NT2/D1 (cell line): ENCODE data around the gene SPART.

ENCODE experiments used
- DNase-seq: peaks from one replicate; pipeline ENCODE4 v3.0.0-alpha.2; 2011; ENCODE audit warnings: low read depth, low spot score
- H3K27me3 ChIP-seq: 2 replicates; pipeline ENCODE4 v1.6.0; 2011; ENCODE audit warnings: mild to moderate bottlenecking; ENCODE audit not compliant: insufficient read length, insufficient read depth
- H3K36me3 ChIP-seq: 2 replicates; pipeline ENCODE4 v1.6.1; 2011; ENCODE audit warnings: mild to moderate bottlenecking, low read length, mixed read lengths; ENCODE audit not compliant: insufficient read depth, insufficient read length
- H3K4me1 ChIP-seq: 2 replicates; pipeline ENCODE4 v1.5.1; 2011; ENCODE audit not compliant: insufficient read depth, insufficient read length
- H3K4me3 ChIP-seq: 2 replicates; pipeline ENCODE4 v1.5.1; 2011; ENCODE audit warnings: low read depth; ENCODE audit not compliant: insufficient read length
- H3K9ac ChIP-seq: 2 replicates; pipeline ENCODE4 v1.6.0; 2011; ENCODE audit warnings: low read depth; ENCODE audit not compliant: insufficient read length
- H3K9me3 ChIP-seq: 2 replicates; pipeline ENCODE4 v1.5.1; 2011; ENCODE audit warnings: mild to moderate bottlenecking, low read length; ENCODE audit not compliant: insufficient read depth
- SUZ12 ChIP-seq: IDR thresholded peaks from 2 replicates; pipeline ENCODE4 v1.6.1; 2011; ENCODE audit not compliant: insufficient read length, insufficient read depth; ENCODE audit errors: extremely low read depth
- YY1 ChIP-seq: IDR thresholded peaks from 2 replicates; pipeline ENCODE4 v1.6.1; 2011; ENCODE audit not compliant: insufficient read length, insufficient read depth
- ZNF274 ChIP-seq: IDR thresholded peaks from 2 replicates; pipeline ENCODE4 v1.6.1; 2011; ENCODE audit warnings: mild to moderate bottlenecking, low read depth, low read length

SPART gene

DNA sequence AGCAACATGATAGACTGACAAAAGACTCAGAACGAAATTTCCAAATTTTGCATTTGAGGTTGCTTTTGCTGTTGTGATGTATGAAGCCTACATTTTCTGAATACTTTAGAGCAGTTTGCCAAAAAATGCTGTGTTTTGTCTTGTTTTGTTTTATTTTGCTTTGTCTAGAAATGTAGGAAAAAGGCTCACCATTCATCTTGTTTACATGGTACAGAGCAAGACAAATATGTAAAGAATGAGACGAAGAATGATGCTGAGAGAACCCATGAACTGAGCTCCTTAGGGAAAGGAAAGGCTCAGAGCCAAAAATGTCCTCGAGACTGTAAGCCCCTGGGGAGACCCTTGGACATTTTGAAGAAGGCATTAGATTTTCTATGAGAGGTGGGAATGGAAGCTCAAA, 6.8 kb upstream of the SPART start:
- Histone ChIP-seq H3K9me3 (peaks cover 15% of the 10 kb centered on the region), H3K27me3 (no peaks in the 10 kb centered on the region), H3K36me3 (no peaks in the 10 kb centered on the region), H3K9ac (no peak overlapping the region), H3K4me1 (no peaks in the 10 kb centered on the region), H3K4me3 (no peak overlapping the region)
- no peak for DNase-seq
- TF ChIP-seq YY1 (no peak), SUZ12 (no peak), ZNF274 (no peak)

DNA sequence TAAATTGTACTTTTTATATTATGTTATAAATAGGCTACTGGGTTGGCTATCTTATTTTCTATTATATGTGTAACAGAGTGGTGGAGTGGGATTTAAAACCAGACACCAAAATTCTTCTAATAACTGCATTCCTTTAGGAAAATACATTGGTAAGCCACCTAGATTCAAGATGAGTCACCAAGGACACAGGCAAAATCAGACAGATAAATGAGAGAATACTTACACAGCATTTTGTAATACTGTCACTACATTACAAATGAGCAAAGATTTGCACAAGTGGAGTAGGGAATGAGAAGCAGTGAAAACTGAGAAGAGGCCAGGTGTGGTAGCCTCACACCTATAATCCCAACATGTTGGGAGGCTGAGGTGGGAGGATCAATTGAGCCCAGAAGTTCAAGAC, 6.2 kb upstream of the SPART start:
- DNase-seq, result no peak
- no peak for TF ChIP-seq YY1
- H3K9ac ChIP-seq, result no peak overlapping the region
- H3K4me3 ChIP-seq, result no peak overlapping the region
- H3K36me3 ChIP-seq, result no peaks in the 10 kb centered on the region
- H3K9me3 ChIP-seq, result peaks cover 14% of the 10 kb centered on the region
- no peaks in the 10 kb centered on the region for H3K27me3 ChIP-seq
- no peaks in the 10 kb centered on the region for H3K4me1 ChIP-seq

DNA sequence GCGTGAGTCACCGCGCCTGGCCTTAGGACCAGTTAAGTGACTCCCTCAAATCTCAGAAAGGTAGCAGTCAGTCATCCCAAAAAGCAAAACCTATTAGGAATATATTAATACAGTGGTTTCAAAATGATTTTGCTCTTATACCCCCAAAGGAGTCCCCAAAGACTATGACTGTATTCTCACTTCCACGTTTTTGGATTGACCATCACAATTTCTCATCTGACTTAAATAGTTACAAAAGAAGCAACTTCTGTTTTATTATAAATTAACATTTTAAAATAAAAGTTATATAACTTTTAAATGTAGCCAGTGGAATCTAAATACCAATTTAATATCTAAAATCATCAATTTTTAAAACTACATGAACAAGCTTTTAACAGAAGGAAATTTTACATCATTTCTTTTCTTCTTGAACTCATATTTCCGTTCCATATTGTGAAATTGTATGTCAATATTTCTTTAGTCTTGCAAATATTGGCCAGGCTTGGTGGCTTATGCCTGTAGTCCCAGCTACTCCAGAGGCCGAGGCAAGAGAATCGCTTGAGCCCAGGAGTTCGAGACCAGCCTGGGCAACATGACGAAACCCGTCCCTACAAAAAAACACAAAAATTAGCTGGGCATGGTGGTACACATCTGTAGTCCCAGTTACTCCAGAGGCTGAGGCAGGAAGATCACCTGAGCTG, 1.5 kb upstream of the SPART start:
- no peak for TF ChIP-seq ZNF274
- no peak for TF ChIP-seq YY1
- TF ChIP-seq SUZ12, result no peak
- Histone ChIP-seq H3K36me3 (no peaks in the 10 kb centered on the region), H3K9ac (no peak overlapping the region), H3K4me3 (no peak overlapping the region), H3K9me3 (no peaks in the 10 kb centered on the region), H3K4me1 (no peaks in the 10 kb centered on the region), H3K27me3 (peaks cover 5% of the 10 kb centered on the region)
- no peak for DNase-seq

DNA sequence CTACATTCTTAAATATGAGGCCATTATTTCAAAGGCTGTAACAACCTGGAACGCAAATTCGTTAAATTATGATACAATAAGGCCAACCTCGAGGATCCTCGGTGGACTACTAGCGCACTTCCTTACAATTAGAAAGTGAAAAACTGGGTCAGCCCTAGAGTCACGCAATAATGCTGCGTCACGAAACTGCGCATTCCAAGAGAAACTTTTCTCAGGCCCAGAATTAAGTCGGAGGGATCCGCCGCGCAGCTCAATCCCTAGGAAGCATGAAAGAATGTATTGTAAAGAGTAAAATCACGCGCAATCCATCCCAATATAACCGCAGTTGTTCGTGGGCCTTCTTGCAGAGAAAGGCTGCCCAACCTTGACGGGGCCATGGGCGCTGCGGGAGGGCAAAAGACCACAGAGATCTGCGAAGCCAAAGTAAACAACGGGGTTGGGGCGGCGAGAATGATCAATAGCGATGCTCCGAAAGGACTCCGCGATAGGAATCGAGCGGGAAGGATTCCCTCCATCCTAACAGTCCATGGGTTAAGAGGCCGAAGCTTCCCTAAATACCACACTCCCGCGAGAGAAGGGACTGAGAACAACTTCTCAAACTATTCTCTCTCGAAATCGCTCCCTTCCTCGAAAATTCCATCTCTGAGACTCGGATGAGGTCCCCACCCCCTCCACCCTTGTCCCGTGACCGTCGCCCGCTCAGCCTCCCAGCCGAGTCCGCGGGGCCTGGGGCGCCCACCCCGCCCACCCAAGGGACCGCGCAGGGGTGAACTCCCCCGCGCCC, 564 bp downstream of the SPART start:
- H3K4me1 ChIP-seq, result no peaks in the 10 kb centered on the region
- no peak for DNase-seq
- no peaks in the 10 kb centered on the region for H3K36me3 ChIP-seq
- peak overlapping the region; percentile 92 for H3K9ac ChIP-seq
- peaks cover 5% of the 10 kb centered on the region for H3K27me3 ChIP-seq
- TF ChIP-seq ZNF274, result no peak
- TF ChIP-seq YY1, result no peak
- TF ChIP-seq SUZ12, result no peak
- no peaks in the 10 kb centered on the region for H3K9me3 ChIP-seq
- peak overlapping the region; percentile 75 for H3K4me3 ChIP-seq

DNA sequence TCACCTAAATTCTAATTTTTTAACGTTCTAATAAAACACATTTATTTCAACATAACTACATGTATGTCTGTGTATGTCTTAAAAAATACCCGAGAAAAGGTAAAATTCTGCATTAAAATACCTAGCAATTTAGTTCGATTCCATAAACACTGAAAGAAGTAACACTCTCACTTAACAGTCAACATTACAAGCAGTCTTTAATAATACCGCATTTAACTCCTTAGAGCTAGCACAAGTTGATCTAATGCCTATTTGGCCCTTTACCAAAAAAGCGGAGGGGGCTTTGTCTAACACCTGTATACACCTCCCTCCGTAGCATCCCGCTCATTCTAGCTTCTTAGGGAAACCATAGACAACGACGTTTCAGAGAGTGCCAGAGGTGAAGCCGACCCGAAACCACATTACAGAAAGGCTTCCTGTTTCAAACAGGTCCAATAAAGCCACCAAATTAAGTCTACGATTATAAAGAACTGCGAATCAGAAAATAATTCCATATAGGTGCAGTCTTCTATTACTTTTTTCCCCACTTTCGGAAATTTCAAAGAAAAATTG, 1.2 kb downstream of the SPART start:
- Histone ChIP-seq H3K4me1 (no peaks in the 10 kb centered on the region), H3K4me3 (peak overlapping the region; percentile 75), H3K9ac (peak overlapping the region; percentile 92), H3K9me3 (no peaks in the 10 kb centered on the region), H3K27me3 (peaks cover 5% of the 10 kb centered on the region), H3K36me3 (no peaks in the 10 kb centered on the region)
- no peak for TF ChIP-seq YY1
- no peak for TF ChIP-seq SUZ12
- no peak for TF ChIP-seq ZNF274
- no peak for DNase-seq

DNA sequence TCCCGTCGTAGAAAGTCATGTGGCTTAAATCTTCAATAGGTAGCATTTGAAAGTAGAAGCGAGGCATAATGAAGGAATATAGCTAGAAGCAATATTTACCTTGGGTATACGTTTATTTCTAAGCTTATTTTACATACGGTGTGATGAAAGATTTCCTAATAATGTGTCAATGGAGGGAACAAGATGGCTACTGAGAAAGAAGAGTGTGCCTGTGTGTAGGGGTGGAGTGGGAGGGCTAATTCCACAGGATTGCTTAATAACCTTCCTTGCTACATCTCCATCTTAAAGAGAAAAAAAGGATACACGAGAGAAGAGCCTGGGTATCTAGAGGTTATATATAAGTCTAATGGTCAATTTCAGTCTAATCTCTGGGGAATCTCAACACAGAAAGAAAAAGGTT, 2.0 kb downstream of the SPART start:
- DNase-seq, result no peak
- H3K9me3 ChIP-seq, result no peaks in the 10 kb centered on the region
- H3K27me3 ChIP-seq, result peaks cover 5% of the 10 kb centered on the region
- H3K4me1 ChIP-seq, result no peaks in the 10 kb centered on the region
- no peak overlapping the region for H3K9ac ChIP-seq
- no peaks in the 10 kb centered on the region for H3K36me3 ChIP-seq
- TF ChIP-seq SUZ12 (no peak), ZNF274 (no peak), YY1 (no peak)
- H3K4me3 ChIP-seq, result no peak overlapping the region

DNA sequence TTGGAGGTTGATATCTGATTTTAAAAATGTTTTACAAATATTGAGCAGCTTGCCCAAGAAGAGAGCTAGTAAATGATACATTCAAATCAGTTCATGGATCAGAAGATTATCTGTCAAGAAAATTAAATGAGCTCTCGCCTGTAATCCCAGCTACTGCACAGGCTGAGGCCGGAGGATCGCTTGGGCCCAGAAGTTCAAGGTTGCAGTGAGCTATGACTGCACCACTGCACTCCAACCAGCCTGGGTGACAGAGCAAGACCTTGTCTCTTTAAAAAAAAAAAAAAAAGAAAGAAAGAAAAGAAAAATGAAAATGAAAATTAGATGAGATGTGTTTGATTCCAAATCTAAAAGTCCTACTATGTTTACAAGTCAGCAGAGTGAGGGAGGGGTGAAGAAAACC, 2.4 kb downstream of the SPART start:
- DNase-seq, result no peak
- Histone ChIP-seq H3K36me3 (no peaks in the 10 kb centered on the region), H3K9me3 (no peaks in the 10 kb centered on the region), H3K27me3 (peaks cover 5% of the 10 kb centered on the region), H3K9ac (no peak overlapping the region), H3K4me3 (no peak overlapping the region), H3K4me1 (no peaks in the 10 kb centered on the region)
- TF ChIP-seq YY1, result no peak
- TF ChIP-seq ZNF274, result no peak
- no peak for TF ChIP-seq SUZ12
